Activated T-cell treated with anti-CD3 and anti-CD28 coated beads for 48 hours (primary cell): ENCODE results near the gene IPO5.

ENCODE experiments used
- DNase-seq: peaks from one replicate; pipeline ENCODE4 v3.0.0-alpha.2; 2020; ENCODE audit warnings: low read depth

IPO5 gene

DNA sequence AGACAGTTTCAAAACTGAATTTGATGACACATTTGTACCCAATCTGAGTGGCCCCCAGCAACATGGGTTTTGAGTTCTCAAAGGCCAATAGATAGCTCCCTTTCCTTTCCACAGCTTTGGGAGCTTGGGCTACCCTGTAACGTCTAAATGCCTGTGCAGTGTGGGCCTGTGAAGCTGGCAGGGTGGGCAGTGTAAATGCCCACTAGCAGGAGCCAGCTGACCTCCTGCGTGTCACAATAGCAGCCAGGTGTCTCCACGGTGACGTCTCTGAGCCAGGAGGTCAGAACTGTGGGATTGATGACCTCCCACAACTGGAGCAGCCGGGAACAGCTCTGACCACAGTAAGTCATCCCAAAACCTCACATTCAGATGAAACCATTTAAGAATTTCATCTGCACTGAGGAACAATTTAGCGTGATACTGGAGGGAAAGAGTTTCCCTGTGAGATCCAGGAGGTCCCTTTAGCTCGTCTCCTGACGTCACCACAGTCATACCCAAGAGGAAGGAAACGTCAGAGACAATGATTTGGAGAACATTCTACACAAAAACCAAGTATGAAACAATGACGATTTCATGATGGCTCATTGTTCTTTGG, at the start of gene IPO5:
Gene IPO5 (plus strand): TSS at position 300 of the 595 bp plus-strand sequence. CDS start 23,022 bp downstream, outside the sequence.
- DNase-seq, result no peak

DNA sequence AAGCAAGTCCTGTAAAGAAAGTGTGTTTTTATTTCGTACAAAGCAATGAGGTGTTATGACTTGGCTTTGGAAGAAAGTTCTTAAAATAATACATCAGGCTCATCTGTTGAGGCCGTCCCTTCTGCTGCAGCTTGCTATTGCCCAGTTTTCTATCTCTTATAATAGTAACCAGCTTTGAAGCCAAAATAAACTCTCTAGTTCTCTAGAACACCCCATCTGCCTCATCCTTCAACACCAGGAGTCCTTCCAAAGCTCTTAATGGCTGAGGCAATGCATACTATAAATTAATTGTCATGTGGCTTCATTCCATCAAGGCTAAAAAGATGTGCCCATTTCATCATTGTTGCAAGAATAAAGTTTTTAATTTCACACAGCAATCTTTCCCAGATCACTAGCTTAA, 49.4 kb upstream of the IPO5 start:
- DNase-seq, result no peak

DNA sequence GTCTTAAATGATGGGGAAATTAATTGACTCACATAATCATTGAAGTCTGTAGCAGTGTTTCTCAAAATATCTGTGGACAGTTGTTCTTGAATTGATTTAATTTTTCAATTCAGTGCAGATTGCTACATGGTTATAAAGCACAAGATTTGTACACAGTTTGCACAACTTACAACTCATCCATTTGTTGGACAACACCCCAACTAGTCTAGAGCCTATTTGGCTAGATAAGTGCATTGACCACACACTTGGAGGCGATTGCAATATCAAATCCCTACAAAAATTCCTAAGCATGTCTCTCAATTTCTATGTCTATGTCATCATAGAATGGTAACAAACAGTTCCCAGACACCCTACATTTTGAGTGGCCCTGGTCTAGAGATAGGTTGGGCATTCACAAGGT, 48.0 kb upstream of the IPO5 start:
- no peak for DNase-seq

DNA sequence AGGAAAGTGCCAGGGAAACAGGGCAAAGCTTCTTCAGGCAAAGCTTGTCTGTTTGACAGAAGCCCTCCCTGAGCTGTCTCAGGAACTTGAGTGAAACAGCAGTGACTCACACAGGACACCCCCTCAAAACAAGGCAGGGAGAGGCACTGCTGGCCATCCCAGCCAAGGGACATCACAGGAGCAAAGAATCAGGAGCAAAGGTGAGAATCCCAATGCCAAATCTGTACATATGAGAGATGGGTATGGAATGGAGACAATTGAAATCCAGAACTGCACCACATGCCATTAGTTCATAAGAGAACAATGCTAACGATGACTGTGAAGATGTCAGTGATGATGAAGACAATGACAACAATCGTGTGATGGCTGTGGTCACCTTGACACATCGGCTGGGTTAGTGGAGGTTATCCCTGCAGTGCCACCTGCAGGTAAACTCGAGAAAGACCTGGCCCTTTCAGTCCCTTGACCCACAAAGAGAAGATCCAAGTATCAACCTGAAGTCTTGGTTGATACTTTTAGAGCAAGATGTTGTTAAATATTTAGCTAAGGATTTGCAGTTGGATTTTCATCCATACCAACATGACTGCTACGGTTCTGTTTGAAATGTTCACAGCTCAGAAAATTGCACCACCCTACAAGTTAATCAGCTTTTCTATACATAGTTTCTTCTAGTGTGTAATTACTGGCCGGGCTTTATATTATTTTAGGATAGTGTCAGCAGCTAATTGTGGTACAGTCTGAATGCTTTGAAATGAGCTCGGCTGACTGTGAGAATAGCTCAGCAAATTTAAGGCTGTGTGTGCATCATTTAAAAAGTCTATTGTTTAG, 42.0 kb upstream of the IPO5 start:
- peak; percentile 15 for DNase-seq

DNA sequence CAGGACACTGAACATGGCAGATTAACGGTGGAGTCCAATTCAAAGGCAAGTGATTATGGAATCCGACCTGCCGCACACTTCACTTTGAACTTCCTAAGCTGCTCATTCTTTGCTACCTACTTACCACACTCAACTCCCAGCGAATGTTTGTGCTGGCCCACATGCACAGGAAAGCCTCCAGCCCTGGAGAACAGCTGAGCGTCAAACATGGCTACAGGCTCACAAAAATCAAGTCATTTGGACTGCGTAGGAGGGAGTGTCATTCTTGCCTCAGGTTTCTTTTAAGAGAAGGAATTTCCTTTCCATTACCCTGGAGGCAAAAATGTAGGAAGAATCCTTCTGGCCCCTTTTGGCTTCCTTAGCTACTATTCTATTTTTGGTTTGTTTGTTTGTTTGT, 41.3 kb upstream of the IPO5 start:
- DNase-seq, result no peak

DNA sequence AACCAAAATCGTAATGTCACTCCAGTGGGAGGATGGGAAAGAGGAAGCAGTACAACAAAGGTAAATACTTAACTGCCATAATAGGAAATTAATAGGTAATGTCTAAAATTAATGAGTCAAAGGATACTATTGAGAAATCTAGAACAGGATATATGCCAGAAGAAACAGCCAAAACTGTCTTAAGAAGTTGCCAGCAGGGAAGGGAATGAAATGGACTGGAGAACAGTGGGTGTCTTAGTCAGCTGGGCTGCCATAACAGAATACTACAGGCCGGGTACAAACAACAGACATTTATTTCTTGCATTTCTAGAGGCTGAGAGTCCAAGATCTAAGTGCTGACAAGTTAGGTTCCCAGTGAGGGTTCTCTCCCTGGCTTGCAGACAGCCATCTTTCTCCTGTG, 40.3 kb upstream of the IPO5 start:
- no peak for DNase-seq

DNA sequence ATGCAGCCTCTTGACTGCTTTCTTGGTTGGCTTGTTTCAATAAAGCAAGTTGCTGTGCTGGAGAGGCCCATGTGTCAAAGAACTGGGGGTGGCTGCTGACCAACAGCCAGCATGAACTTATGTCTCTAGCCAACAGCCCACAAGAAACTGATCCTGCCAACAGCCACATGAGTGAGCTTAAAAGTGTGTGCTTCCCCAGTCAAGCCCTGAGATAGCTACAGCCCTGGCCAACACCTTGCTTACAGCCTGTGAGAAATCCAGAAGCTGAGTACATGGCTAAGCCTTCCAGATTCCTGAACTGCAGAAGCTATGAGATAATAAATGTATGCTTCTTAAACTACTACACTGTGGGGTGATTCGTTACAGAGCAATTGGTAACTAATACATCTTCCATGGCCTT, 38.9 kb upstream of the IPO5 start:
- no peak for DNase-seq

DNA sequence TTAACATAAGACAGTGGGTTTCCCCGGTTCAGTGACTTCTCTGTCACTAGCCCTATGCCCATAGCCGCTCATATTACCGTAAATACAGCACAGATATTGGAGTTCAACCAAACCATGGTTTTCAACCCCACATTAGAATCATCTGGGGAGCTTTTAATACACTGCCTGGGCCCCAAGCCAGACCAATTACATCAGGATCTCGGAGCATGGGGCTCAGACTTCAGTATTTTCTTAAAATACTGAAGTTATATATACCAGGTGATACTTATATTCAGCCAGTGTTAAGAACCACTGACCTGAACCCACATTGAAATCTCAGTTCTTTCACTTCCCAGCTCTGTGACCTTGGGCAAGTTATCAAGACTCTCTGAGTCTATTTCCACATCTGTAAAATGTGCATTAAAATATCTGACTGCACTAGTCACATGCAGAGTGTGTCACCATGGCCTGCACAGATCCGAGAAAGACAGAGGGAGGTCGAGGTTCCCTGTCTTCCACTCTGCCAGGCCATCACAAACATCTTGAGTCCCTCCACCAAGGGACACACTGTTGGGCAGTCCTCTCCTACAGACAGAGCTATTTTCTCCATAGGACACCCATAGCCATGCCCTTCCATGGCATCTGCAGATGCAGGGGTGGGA, 32.2 kb upstream of the IPO5 start:
- DNase-seq, result no peak

DNA sequence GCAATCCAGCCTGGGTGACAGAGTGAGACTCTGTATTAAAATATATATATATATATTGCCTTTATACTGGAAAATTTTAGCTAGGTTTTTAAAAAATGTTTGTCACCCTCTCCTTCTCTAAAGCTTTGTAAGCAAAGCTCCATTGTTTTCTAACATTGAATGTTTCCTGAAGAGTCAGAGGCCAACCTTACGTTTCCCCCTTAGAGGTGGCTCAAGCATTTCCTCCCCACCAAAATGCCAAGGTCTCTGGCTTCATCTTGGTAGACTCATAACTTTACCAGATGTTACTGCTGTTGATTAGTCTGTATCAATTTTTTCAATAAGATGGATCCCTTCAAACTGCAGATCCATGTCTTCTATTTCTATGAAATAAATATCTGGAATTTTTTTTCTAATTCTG, 25.2 kb upstream of the IPO5 start:
- DNase-seq, result no peak

DNA sequence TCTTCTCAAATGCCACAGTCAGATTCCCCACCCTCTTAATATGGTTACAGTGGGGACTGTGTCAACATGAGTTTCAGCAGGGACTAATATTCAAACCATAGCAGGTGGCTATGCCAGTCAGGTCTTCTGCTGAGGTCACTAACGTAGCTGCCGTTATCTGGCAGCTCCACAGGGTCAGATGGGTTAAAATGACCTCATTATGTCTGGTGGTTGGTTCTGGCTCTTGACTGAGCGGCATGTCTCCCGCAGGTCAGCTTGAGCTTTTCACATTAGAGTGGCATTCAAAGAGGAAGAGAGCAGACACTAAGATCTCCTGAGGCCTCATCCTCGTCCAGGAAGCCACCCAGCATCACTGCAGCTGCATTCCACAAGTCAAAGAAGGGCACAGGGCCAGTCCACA, 21.4 kb upstream of the IPO5 start:
- no peak for DNase-seq

DNA sequence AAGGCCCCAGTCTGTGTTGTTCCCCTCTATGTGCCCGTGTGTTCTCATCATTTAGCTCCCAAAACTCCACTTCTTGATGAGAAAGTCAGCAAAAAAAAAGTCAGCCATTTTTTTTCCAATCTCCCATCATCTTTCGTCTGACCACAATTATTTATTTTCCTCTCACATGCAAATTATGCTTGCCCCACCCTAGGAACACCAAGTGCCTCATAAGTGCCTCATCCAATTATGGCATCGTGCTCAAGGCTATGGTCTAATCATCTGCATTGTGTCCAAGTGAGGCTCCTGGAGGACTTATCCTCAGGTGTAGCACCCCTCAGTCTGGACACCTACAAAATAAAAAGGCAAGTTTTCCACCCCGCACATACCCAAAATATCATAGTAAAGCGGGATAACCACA, 20.8 kb upstream of the IPO5 start:
- DNase-seq, result no peak

DNA sequence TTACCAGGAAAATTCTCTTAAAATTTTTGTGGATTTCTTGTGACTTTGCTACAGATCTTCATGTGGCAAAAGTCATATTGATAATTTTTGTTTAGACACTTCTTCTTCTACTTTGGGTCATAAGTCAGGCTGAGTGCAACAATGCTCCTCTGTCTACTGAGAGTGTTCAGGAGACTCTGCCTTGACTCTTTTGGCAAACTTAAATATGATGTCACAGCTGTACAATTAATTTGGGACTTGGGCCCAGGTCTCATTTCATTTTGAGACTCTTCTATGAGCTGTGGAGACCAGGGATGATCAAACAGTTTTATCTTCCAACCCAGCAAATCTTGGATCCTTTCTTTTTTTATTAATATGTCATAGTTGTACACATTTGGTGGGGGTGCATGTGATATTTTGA, 19.7 kb upstream of the IPO5 start:
- no peak for DNase-seq

DNA sequence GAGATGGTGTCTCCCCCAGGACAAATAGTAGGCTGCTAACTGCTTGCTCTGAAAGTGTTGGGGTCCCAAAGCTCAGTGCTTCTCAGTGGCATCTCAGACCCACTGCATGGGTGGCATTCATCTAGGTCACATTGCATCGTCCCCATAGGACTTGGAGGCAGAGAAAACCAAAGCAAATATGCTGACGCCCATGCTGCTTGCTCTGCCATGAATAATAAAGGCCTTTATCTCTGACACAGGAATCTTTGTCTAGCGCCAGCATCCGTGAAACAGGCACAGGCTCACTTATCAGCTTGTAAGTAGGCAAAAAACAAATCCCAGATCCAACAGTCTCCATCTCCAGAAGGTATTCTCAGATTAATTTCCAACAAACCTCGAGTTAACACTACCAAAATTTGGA, 18.9 kb upstream of the IPO5 start:
- DNase-seq, result no peak

DNA sequence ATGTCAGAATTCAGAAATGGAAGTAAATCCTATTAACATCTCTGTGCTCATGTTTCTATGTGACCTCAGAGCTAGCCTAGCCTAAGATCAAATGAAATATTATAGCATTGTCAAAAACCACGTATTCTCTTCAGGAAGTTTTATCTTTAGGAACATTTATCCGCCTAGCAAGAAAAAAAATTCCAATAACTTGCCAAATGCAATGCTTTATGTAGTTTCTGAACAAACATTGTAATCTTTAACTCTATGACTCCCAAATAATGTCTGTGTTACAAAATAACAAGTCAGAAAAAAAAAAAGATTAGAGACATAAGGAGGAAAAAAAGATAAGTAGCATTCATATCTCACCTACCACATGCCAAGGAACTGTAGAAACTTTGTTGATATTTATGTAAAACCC, 18.4 kb upstream of the IPO5 start:
- DNase-seq, result no peak

DNA sequence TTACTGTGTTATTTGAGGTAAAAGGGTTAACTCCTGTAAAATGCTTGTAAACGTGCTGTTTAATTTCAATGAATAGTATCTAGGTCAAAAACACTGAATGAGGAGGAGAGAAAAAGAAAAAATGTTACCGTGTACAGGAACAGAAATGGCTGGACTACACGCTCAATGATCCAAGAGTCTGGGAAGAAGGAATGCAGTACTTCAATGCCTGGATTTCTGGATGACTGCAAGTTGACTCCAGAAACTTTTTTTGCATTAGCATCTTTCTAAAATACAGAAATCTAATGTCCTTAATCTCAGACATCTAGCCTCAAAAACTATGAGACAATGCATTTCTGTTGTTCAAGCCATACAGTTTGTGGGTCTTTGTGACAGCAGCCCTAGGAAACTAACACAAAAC, 17.4 kb upstream of the IPO5 start:
- no peak for DNase-seq

DNA sequence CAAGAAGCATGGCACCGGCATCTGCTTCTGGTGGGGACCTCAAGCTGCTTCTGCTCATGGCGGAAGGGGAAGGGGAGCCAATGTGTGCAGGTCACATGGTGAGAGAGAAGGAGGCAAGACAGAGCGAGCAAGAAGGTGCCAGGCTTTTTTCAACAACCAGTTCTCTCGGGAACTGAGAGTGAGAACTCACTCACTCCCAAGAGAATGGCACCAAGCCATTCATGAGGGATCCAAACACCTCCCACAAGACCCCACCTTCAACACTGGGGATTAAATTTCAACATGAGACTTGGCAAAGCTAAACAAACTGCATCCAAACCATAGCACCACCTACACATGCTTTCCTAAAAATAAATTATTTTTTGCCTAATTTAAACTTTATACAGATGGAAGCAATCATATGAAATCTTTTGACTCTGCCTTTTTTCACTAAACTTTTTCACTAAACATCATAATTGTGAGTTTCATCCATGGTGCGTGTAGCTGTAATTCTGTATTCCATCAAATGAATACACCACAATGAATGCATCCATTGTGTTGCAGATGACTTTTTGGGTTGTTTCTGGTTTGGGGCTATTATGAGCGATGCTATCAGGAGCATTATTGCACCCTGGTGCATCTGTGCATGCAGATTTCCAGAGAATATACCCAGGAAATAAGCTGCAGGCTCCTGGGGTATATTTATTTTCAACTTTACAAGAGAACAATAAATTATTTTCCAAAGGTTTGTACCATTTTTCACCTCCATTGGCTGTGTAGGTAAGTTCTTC, 14.6 kb upstream of the IPO5 start:
- DNase-seq, result no peak

DNA sequence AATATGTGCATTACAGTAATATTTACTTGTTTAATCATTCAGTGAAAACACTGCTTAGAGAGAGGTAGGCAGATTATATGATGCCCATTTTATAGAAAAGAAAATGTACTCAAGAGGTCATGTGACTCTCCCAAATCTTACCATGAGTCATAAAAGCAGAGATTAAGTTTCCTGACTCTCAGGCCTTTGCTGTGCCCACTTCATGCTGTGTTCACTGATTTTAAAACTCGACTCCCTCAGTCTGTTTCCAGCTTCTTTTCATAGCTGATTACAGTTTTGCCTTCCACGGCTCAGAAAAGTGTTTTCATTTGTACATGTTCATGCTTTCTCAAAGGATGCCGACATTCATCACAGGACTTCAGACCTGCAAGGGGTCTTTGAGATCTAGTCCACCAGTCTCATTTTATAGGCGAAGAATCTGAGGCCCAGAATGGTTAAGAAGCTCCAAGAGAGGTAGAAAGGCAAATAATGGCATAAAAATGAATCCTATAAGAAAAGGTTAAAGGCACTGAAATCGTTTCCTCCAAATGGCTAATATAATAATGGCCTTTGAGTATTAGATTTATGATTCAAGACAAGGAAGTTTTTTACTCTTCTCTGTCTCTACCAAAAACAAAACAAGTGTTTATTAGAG, 9.0 kb upstream of the IPO5 start:
- DNase-seq, result no peak

DNA sequence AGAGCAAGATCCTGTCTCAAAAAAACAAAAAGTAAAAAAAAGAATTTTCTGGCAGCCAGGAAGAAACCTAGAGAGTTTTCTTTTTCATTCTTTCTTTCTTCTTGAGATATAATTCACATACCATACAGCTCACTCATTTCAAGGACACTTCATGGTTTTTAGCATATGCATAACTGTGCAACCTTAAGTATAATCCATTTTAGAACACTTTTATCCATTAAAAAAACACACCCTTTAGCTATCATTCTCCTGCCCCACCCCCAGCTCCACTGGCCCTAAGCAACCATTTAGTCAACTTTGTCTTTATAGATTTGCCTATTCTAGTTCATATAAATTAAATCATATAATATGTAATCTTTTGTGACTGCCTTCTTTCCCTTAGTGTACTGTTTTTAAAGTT, 8.1 kb upstream of the IPO5 start:
- DNase-seq, result no peak

DNA sequence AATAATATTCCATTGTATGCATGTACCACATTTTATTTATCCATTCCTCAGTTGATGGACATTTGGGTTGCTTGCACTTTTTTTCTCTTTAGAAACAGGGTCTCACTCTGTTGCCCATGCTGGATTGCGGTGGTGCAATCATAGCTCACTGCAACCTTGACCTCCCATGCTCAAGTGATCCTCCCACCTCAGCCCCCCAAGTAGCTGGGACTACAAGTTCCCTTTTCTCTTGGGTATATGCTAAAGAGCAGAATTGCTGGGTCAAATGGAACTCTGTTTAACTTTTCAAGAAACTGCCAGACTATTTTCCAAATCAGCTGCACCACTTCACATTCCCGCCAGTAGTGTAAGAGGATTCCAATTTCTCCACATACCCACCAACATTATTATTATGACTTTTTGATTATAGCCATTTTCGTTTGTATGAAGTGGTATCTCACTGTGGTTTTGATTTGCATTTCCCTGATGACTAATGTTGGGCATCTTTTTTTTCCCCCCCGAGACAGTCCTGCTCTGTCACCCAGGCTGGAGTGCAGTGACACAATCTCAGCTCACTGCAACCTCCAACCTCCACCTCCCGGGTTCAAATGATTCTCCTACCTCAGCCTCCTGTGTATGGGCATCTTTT, 7.6 kb upstream of the IPO5 start:
- no peak for DNase-seq

DNA sequence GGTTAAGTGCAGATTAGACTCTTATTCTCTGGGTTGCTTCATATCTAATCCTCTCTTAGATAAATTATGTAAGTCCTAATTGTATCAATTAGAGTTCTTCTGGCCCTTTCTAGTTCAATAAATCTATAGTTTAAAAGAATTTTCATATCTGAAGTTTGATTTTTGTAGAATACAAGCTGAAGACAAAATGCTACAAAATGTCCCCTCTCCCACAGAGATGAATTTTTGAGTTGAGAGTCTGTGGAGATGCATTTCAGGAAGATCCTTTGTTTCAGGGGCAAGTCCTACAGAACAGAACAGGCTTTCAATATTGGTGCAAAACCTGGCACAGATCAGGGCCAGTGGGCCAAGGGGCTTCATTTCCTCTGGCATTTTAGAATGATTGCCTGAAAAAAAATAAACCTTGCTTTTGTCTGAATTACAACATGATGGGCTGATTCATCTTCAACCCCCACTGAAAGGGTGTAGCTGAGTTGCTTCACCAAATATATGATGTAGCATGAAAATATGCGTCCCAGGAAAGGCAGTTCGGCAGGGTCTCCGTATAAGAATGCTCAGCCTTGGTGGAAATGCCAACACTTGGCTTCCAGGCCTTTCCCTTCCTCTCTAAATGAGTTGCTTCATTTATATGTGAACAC, 6.4 kb upstream of the IPO5 start:
- no peak for DNase-seq

DNA sequence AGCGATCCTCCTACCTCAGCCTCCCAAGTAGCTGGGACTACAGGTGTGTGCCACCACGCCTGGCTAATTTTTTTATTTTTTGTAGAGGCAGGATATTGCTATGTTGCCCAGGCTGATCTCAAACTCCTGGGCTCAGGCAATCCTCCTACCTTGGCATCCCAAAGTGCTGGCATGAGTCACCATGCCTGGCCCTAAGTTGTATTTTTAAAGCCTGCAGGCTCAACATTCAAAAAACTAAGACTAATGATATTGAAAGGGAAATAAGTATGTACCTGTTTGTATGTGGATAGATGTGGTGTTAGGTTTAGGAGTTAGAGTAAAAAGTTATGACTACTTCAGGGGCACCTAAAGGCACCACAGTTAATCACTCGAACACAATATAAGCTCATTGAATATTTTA, 5.4 kb upstream of the IPO5 start:
- no peak for DNase-seq
